Endodermal cell (in vitro differentiated cells): ENCODE measurements around the gene NLN. TPM values are rescaled to one million over a fixed set of nuclear protein-coding genes. Genes with fewer than 3 reads are reported as not detected.

Experiments
- DNase-seq: peaks from one replicate; pipeline ENCODE4 v3.0.0-alpha.2; 2017
- H3K27ac ChIP-seq: 2 replicates; pipeline ENCODE4 v1.5.1; 2013; ENCODE audit warnings: mild to moderate bottlenecking, low read depth, low read length, moderate library complexity
- H3K27me3 ChIP-seq: 2 replicates; pipeline ENCODE4 v1.6.1; 2013; ENCODE audit warnings: mild to moderate bottlenecking, low read length, moderate library complexity; ENCODE audit not compliant: insufficient read depth, control insufficient read depth, poor library complexity, severe bottlenecking
- H3K36me3 ChIP-seq: 2 replicates; pipeline ENCODE4 v1.7.0; 2013; ENCODE audit warnings: mild to moderate bottlenecking, low read length, moderate library complexity; ENCODE audit not compliant: control insufficient read depth, insufficient read depth
- H3K4me1 ChIP-seq: one replicate; pipeline ENCODE4 v1.7.0; 2013; ENCODE audit warnings: low read length; ENCODE audit not compliant: control insufficient read depth, insufficient read depth
- H3K4me3 ChIP-seq: 2 replicates; pipeline ENCODE4 v1.5.1; 2013; ENCODE audit warnings: mild to moderate bottlenecking, low read length, moderate library complexity
- H3K9ac ChIP-seq: 2 replicates; pipeline ENCODE4 v1.6.1; 2013; ENCODE audit warnings: mild to moderate bottlenecking, low read length, moderate library complexity; ENCODE audit not compliant: poor library complexity, severe bottlenecking; ENCODE audit errors: extremely low read depth
- H3K9me3 ChIP-seq: 2 replicates; pipeline ENCODE4 v1.6.1; 2013; ENCODE audit warnings: mild to moderate bottlenecking, low read length, moderate library complexity; ENCODE audit not compliant: control insufficient read depth
- H3K27ac Mint-ChIP-seq: 2 replicates; pipeline ENCODE4 v1.8.0; 2020; ENCODE audit warnings: mixed read lengths
- H3K27me3 Mint-ChIP-seq: 2 replicates; pipeline ENCODE4 v1.8.0; 2021; ENCODE audit warnings: mild to moderate bottlenecking, mixed read lengths; ENCODE audit not compliant: insufficient read depth
- H3K36me3 Mint-ChIP-seq: 2 replicates; pipeline ENCODE4 v1.8.0; 2020; ENCODE audit warnings: low read depth, mixed read lengths
- H3K4me1 Mint-ChIP-seq: 2 replicates; pipeline ENCODE4 v1.8.0; 2020; ENCODE audit warnings: mixed read lengths
- H3K4me3 Mint-ChIP-seq: 2 replicates; pipeline ENCODE4 v1.8.0; 2020; ENCODE audit warnings: mild to moderate bottlenecking, moderate library complexity, mixed read lengths
- H3K9me3 Mint-ChIP-seq: 2 replicates; pipeline ENCODE4 v1.8.0; 2020; ENCODE audit warnings: mild to moderate bottlenecking, mixed read lengths
- WGBS, 2 experiments: methylation state at CpG; one replicate each; pipeline versions ENCODE4 v1.1.5 to v1.1.7; 2013; ENCODE audit warnings: missing lambda C conversion rate in 2 of 2, mixed read lengths in 1 of 2; ENCODE audit not compliant: insufficient coverage in 1 of 2, insufficient read length in 1 of 2; 5-methylcytosine and 5-hydroxymethylcytosine counted together
- total RNA-seq, 2 donors: library from RNA; stranded (reverse); fragmentation: NEBNext Ultra II Directional in 1 of 2; extraction: Animal tissue kit (Norgen Biotek cat#: 25700) in 1 of 2; gene quantifications; 2 replicates in 1 of 2; 3 replicates in 1 of 2; pipeline ENCODE4 v1.2.1, GENCODE V29; 2021
- TF ChIP-seq, protein P1 (sequence below): fragments of 200-600 bp; sonication (generic); conservative IDR thresholded peaks from 2 replicates; pipeline ENCODE4 v1.5.0; 2021; ENCODE audit warnings: antibody characterized with exemption, mild to moderate bottlenecking

Gene NLN
- total RNA-seq, 2 donors from 2014 or later: 110 to 136 TPM

DNA sequence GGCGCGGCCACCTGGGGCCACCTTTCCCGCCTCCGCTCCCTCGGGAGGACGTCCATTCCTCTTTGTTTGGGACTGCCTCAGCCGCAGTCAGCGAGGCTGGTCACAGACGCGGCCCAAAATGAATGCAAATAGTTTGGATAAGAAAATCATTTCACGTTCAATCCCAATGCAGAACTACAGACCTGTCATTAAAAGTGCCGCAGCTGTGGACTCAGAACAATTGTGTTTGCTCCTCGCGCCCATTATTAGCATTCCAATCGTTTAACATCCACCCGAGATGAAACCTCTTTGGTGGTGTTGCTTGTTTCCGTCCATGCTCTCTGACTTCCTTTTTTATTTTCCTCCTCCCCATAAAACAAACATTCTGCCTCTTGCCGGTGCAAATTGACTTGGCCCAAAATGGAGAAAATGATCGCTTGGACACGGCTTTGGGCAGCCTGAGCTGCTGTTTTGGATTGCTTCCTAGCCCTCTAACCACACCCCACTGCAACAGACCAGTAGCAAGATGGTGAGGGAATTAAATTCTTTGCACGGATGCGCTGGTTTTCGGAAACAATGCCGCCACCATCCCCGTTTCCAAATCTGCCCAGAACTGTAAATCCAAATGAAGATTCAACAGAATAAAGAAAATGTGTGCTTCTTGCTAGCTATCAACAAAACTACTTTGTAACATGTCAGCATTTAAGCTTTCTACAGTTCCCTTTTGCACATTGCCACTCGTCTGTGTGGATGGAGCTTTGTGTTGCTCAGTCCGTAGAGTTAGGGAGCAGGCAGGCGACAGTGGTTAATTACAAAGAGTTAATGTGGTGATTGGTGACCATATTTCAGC is 784 bp downstream of the NLN start:
- Histone ChIP-seq H3K36me3 (no peaks in the 10 kb centered on the region), H3K9ac (peak overlapping the region; percentile 85), H3K4me1 (no peaks in the 10 kb centered on the region), H3K27ac (peak overlapping the region; percentile 59), H3K27me3 (no peaks in the 10 kb centered on the region), H3K9me3 (no peaks in the 10 kb centered on the region), H3K4me3 (peak overlapping the region; percentile 98)
- H3K36me3 Mint-ChIP-seq: peaks cover 4% of the 10 kb centered on the region
- H3K4me3 Mint-ChIP-seq: peak overlapping the region; percentile 87
- 1 to 2% methylated on average over 23 to 28 of the region's 28 CpGs for WGBS, 2 experiments
- TF ChIP-seq, protein P1, sequence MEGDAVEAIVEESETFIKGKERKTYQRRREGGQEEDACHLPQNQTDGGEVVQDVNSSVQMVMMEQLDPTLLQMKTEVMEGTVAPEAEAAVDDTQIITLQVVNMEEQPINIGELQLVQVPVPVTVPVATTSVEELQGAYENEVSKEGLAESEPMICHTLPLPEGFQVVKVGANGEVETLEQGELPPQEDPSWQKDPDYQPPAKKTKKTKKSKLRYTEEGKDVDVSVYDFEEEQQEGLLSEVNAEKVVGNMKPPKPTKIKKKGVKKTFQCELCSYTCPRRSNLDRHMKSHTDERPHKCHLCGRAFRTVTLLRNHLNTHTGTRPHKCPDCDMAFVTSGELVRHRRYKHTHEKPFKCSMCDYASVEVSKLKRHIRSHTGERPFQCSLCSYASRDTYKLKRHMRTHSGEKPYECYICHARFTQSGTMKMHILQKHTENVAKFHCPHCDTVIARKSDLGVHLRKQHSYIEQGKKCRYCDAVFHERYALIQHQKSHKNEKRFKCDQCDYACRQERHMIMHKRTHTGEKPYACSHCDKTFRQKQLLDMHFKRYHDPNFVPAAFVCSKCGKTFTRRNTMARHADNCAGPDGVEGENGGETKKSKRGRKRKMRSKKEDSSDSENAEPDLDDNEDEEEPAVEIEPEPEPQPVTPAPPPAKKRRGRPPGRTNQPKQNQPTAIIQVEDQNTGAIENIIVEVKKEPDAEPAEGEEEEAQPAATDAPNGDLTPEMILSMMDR: no peak
- peaks cover 3% of the 10 kb centered on the region for H3K27me3 Mint-ChIP-seq
- peak; percentile 72 for DNase-seq
- peaks cover 16% of the 10 kb centered on the region for H3K4me1 Mint-ChIP-seq
- H3K27ac Mint-ChIP-seq: peak overlapping the region; percentile 95
- H3K9me3 Mint-ChIP-seq: no peaks in the 10 kb centered on the region

DNA sequence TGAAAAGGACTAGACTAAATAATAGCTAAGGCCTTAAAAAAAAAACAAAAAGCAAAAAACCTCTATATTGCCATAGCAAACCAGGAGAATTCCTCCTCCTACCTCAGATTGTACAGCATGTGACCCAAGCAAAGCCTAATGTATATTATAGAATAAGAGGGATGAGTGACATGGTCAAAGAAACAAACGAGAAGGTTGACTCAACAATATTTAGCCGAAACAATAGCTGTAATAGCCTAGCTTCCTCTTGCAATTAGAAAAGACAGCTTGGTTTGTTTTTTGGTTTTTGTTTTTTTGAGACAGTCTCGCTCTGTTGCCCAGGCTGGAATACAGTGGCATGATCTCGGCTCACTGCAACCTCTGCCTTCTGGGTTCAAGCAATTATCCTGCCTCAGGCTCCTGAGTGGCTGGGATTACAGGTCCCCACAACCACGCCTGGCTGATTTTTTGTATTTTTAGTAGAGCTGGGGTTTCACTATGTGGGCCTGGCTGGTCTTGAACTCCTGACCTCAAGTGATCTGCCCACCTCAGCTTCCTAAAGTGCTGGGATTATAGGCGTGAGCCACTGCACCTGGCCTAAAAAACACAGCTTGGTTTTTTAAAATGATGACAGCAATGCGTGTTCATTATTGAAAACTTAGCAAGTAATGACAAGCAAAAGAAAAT is 5.6 kb downstream of the NLN start:
- peaks cover 14% of the 10 kb centered on the region for H3K4me1 Mint-ChIP-seq
- H3K36me3 Mint-ChIP-seq: peaks cover 13% of the 10 kb centered on the region
- DNase-seq: no peak
- H3K36me3 ChIP-seq: no peaks in the 10 kb centered on the region
- H3K4me1 ChIP-seq: no peaks in the 10 kb centered on the region
- no peaks in the 10 kb centered on the region for H3K9me3 ChIP-seq
- WGBS, 2 experiments: 92 to 97% methylated on average over 6 of the region's 7 CpGs
- H3K4me3 Mint-ChIP-seq: no peak overlapping the region
- no peaks in the 10 kb centered on the region for H3K27me3 ChIP-seq
- no peak overlapping the region for H3K4me3 ChIP-seq
- H3K27me3 Mint-ChIP-seq: no peaks in the 10 kb centered on the region
- H3K27ac ChIP-seq: no peak overlapping the region
- H3K27ac Mint-ChIP-seq: no peak overlapping the region
- no peak overlapping the region for H3K9ac ChIP-seq
- TF ChIP-seq, protein P1: no peak
- H3K9me3 Mint-ChIP-seq: no peaks in the 10 kb centered on the region

DNA sequence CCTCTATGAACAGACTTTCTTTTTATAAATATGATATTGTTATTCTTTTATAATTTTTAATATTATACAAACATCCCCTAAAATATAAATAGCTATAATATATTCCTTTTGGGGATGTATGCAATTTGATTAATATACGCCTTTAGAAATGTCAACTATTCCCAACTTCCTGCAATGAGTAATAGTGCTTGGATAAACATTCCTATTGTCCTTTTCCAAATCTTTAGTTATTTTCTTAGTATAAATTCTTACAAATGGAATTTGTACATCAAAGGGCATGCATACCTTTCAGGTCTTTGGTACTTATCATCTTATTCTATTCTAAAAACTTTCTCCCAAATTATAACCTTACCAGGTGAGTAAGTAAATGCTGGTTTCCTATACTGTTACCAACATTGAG is 6.2 kb downstream of the NLN start:
- Mint-ChIP-seq H3K36me3 (peaks cover 13% of the 10 kb centered on the region), H3K27me3 (no peaks in the 10 kb centered on the region), H3K27ac (no peak overlapping the region), H3K4me3 (no peak overlapping the region), H3K9me3 (no peaks in the 10 kb centered on the region), H3K4me1 (peaks cover 12% of the 10 kb centered on the region)
- H3K36me3 ChIP-seq: no peaks in the 10 kb centered on the region
- H3K4me1 ChIP-seq: no peaks in the 10 kb centered on the region
- H3K27me3 ChIP-seq: no peaks in the 10 kb centered on the region
- no peak for DNase-seq
- H3K9me3 ChIP-seq: no peaks in the 10 kb centered on the region
- H3K27ac ChIP-seq: no peak overlapping the region
- WGBS, 2 experiments: 100% methylated on average over 1 of the region's 1 CpG; no CpG with 5 or more reads in 1 of the 2 experiments
- no peak overlapping the region for H3K9ac ChIP-seq
- TF ChIP-seq, protein P1: no peak
- no peak overlapping the region for H3K4me3 ChIP-seq
